Brain microvascular endothelial cell (primary cell): ENCODE data around the gene HOXA5.

Experiments used
- DNase-seq: peaks from one replicate; pipeline ENCODE4 v3.0.0-alpha.2; 2020
- H3K27ac ChIP-seq: fragments of 250-450 bp; sonication (Bioruptor Pico); 2 replicates; pipeline ENCODE4 v1.5.1; 2020; ENCODE audit warnings: mild to moderate bottlenecking, moderate library complexity
- H3K27me3 ChIP-seq: fragments of 250-450 bp; sonication (Bioruptor Pico); replicated peaks from 2 replicates; pipeline ENCODE4 v1.5.1; 2020; ENCODE audit warnings: mild to moderate bottlenecking
- H3K36me3 ChIP-seq: fragments of 250-450 bp; sonication (Bioruptor Pico); replicated peaks from 2 replicates; pipeline ENCODE4 v1.5.1; 2020; ENCODE audit warnings: mild to moderate bottlenecking
- H3K4me3 ChIP-seq: 2 replicates; pipeline ENCODE4 v1.5.1; 2011; ENCODE audit warnings: low read depth, mild to moderate bottlenecking, control low read depth, low read length, moderate library complexity
- CTCF ChIP-seq: IDR thresholded peaks from 2 replicates; pipeline ENCODE4 v1.5.1; 2011; ENCODE audit warnings: low read depth, mild to moderate bottlenecking, moderate library complexity, low read length, control low read depth, inconsistent platforms; ENCODE audit errors: missing control alignments
- in situ Hi-C: cut with HindIII; loops from 2 replicates; pipeline ENCODE4 v1.10.0; 2017; ENCODE audit warnings: low sequenced_read_pairs, low pct_ligation_motif_present

HOXA5 gene

GRCh38 chr7:27142580-27143022 is 880 bp downstream of the HOXA5 start:
- Histone ChIP-seq H3K36me3 (no peaks in the 10 kb centered on the region), H3K4me3 (peak overlapping the region; percentile 40), H3K27me3 (peaks cover 97% of the 10 kb centered on the region), H3K27ac (no peak overlapping the region)
- in situ Hi-C loops = no loop called here
- TF ChIP-seq CTCF = no peak
- no peak for DNase-seq

- H3K4me3 ChIP-seq = peak overlapping the region; percentile 40
- DNase-seq = no peak
- in situ Hi-C loops = no loop called here
- H3K36me3 ChIP-seq = no peaks in the 10 kb centered on the region
- no peak overlapping the region for H3K27ac ChIP-seq
- peak; percentile 4 for TF ChIP-seq CTCF
- peaks cover 97% of the 10 kb centered on the region for H3K27me3 ChIP-seq
These were observed 1.4 kb downstream of the HOXA5 start for GRCh38 chr7:27141923-27142579.

DNA sequence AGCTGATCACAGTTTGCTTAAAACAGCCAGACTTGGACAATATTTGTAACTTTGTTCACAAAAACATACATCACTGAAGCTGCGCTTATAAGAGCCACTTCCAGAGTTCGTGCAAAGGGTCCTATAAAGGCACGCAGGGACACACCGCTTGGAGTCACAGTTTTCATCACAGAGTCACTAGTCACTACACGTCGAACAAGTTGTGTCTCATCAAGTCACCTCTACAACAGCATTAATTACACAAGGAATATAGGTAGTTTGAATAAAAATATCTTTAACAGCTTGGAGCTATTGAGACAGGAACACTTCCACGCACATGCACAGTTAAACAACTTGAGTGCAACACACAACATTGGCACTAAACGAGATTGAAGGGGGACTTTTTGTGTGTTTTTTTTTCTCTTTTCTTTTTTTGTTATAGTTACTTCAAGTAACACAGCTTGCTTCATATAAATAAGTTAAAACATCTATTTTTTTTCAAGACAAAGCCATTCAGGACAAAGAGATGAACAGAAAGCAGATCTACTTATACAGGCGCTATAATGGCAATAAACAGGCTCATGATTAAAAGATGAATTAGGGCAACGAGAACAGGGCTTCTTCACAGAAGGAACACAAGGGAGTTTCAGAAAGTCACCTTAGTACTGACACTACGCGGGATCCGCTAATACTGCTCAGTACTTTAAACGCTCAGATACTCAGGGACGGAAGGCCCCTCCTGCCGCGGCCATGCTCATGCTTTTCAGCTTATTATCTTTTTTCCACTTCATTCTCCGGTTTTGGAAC is 2.2 kb downstream of the HOXA5 start:
- Histone ChIP-seq H3K36me3 (no peaks in the 10 kb centered on the region), H3K4me3 (no peak overlapping the region), H3K27ac (no peak overlapping the region), H3K27me3 (peaks cover 97% of the 10 kb centered on the region)
- in situ Hi-C loops = no loop called here
- no peak for DNase-seq
- TF ChIP-seq CTCF = no peak

DNA sequence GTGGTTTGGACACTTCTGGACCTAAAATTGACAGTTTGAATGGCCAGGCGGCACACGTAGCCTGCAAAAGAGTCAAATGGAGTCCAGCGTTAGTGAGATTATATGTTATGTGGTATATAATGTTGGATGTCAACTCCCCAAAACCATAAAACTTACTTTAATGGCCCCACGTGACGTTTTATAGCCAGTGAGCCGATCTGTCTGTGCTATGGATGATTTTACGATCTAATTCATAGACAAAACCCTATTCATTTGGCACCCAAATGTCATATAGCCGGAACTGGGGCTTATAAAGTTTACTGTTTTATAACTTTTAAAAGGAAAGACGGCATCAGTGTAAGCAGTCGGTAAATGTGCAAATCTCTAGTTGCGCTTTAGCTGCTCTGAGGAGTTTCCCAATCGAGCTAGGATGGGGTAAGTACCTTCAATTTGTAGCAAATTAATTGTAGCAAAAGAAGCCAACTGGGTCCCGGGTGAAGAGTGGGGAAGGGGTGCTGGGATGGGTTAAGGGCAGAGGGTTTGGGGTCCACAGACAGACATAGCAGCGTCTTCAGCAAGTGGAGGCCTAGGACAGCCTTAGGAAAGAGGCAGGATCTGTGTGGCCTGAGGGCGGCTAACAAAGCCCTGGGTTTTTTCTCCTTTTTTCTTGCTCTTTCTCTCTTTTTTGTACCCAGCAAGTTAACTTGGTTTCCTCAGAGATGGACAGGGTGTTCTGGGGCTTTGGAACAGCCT is 3.2 kb downstream of the HOXA5 start:
- H3K36me3 ChIP-seq = no peaks in the 10 kb centered on the region
- DNase-seq = no peak
- TF ChIP-seq CTCF = no peak
- H3K4me3 ChIP-seq = no peak overlapping the region
- in situ Hi-C loops = no loop called here
- H3K27me3 ChIP-seq = peaks cover 97% of the 10 kb centered on the region
- no peak overlapping the region for H3K27ac ChIP-seq

DNA sequence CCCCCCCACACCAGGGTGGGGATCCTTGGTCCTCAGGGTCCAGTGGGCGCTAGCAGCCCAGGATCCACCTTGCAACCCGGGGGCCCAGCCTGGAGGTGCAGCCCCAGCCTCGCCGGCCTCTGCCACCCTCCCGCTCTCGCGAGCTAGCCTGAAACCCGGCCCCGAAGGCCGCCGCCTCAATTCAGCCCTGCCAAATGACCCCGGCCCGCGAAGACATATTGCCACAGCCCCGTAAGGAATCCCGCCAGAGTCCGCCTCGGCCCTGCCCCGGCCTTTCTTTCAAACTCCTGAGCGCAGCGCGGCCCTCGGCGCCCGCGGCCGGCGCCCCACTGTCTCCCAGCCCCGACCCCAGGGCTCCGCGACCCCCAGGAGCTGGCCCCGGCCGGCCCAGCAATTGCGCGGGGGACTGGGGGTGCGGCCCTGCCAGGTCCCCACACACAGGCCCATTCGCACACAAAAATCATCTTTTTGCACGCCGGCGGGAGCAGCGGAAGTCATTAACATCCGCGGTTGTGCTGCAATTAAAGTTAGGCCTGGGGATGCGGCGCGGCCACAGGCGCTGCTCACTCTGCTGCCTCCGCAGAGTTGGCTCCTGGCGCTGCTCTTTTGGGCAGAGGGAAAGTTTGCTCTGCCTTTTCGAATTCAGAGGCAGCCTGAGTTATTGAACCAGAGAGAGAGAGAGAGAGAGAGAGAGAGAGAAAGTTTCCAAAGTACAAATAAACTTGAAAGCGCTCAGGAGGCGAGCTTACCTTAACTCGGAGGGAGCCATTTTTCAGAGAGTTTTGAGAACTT is 4.0 kb downstream of the HOXA5 start:
- no peak for DNase-seq
- Histone ChIP-seq H3K4me3 (no peak overlapping the region), H3K36me3 (no peaks in the 10 kb centered on the region), H3K27me3 (peaks cover 97% of the 10 kb centered on the region), H3K27ac (no peak overlapping the region)
- in situ Hi-C loops = no loop called here
- TF ChIP-seq CTCF = no peak
